NCI-H2196 (cell line): ENCODE measurements around the gene PRCD.

ENCODE experiments used
- DNase-seq: peaks from one replicate; lab custom pipeline; 2025; ENCODE audit not compliant: unreplicated experiment; lab: John Stamatoyannopoulos, UW

PRCD gene

GRCh38 chr17:76588182-76588581 lies 48.3 kb downstream of the PRCD start:
- DNase-seq, result no peak

GRCh38 chr17:76593384-76593826 lies 53.6 kb downstream of the PRCD start:
- no peak for DNase-seq

- DNase-seq, result no peak
These were observed 54.1 kb downstream of the PRCD start for GRCh38 chr17:76593959-76594358.

GRCh38 chr17:76594690-76595089 lies 54.8 kb downstream of the PRCD start:
- DNase-seq, result no peak
